Activated T-cell treated with anti-CD3 and anti-CD28 coated beads, Interleukin-2, amount 50 U/mL, for 48 hours (primary cell): ENCODE measurements around the gene EIF2S1.
"Not testable (repeated sequence)": the region's sequence is repeated elsewhere in the genome, so short reads cannot be mapped to it uniquely, and the experiment has no call there.

Experiments
- DNase-seq, 2 experiments: peaks; one replicate each; pipeline ENCODE4 v3.0.0-alpha.2; 2020

EIF2S1 gene

DNA sequence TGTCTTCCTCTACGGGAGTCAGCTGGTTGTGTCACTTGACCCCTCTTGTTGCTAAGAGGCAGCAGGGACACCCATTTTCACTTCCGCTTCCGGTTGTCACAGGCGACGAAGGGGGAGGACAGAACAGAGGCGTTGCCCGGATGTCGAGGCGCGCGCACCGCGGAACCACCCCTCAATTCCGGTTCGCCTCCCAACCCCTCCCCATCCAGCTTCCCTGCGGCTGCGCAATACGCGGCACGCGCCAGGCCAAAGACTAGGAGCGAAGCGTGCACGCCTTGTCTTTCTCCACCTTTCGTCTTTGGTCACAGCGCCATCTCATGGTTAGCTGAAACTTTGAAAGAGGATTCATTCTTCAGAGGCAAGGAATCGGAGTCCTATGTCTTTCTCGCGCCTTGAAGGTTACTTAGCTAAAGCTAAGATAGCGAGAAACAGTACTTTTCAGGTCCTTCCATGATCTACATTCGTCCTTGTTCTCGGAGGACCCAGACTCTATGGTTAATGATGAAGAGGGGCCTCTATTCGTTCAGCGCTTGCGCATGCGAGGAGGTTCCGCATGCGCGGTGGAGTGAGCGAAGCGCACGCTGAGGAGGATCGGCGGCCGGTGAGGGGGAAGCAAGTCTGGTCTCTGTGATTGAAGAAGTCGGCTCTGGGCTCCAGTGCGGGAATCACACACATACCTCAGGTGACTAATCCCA is at the start of gene EIF2S1, which contains the start of gene ATP6V1D:
Gene EIF2S1, plus strand, starts transcription at position 554 of the 695 bp plus-strand sequence. CDS start 4,440 bp downstream, outside the sequence.
Gene ATP6V1D, minus strand, starts transcription at position 30 of the 695 bp plus-strand sequence. CDS start 106 bp downstream, outside the sequence.
- peak; percentile 98 to 99 for DNase-seq

DNA sequence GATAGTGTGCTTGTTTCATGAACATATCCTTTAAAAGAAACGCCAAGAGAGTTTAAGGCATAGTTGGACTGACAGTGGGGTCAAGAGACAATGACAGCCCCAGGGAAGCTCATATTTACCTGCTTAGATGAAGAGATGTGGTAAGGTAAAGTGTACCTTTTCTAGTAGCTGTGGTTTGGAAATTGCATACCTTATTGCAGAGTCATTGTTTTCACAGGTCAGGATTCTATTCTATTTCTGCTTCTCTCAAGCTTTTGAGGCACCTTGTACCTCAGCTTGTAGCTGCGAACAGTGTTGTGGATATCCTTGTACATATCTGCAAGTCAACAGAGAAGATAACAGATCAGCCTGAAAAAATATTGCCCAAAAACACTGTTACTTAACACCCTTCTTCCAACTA is 48.3 kb upstream of the EIF2S1 start:
- no peak for DNase-seq

DNA sequence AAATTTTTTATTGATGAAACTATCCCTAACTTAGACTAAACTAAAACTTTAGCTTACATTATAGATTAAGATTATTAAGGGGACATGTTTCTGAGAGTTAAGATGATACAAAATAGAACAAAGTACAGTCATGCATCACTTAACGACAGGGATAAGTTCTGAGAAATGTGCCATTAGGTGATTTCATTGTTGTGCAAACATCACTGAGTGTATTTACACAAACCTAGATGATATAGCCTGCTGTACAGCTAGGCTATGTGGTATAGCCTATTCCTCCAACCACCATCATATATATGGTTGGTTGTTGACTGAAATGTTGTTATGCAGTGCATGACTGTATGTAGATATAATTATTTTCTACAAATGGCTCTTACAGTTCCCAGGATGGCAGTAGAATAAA is 47.0 kb upstream of the EIF2S1 start:
- no peak for DNase-seq

DNA sequence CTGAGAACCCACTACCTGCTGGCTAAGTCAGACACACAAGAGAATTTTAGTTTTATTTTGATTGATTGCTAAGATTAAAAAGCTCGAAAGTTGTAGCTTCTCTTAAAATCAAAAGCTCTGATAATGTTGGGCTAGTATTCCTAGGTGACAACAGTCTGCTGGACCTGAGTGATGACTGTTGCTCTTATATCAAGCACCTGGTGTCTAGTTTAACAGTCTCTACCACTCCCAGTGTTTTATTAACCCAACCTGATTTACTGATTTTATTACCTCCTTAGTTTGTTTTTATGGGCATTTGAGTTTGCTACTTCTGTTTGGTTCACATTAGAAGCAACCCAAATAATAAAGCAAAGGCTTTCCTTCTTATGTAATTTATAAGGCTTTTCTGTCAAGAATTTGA is 42.3 kb upstream of the EIF2S1 start:
- DNase-seq = no peak

DNA sequence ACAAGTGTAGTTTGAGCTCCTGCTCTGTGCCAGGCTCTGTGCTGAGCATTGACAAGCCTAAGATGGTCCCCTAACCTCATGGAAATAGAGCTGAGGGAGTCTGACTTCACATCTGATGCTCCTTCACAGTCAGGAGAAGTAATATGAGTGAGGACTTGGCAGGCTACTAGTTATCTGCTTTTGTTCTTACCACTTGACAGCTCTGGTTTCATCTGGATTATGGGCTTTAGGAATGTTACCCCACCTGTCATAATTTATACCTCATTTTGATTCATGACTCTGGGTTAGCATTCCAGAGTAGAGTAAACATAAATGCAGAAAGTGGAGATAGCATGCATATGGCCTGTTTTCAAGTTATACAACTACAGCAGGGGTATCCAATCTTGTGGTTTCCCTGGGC is 41.0 kb upstream of the EIF2S1 start:
- no peak for DNase-seq

DNA sequence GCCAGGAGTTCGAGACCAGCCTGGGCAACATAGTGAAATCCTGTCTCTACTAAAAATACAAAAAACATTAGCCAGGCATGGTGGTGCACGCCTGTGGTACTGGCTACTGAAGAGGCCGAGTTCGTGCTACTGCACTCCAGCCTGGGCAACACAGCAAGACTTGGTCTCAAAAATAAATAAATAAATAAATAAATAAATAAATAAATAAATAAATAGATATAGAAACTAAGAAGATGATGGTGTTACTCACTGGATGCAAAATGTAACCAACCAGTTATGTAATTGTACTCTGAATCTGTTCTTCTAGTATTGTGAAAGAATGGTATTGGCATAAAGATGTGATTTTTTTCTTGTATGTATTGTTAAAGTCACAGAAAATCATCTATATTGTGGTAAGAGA is 30.5 kb upstream of the EIF2S1 start:
- DNase-seq = not testable (repeated sequence)

DNA sequence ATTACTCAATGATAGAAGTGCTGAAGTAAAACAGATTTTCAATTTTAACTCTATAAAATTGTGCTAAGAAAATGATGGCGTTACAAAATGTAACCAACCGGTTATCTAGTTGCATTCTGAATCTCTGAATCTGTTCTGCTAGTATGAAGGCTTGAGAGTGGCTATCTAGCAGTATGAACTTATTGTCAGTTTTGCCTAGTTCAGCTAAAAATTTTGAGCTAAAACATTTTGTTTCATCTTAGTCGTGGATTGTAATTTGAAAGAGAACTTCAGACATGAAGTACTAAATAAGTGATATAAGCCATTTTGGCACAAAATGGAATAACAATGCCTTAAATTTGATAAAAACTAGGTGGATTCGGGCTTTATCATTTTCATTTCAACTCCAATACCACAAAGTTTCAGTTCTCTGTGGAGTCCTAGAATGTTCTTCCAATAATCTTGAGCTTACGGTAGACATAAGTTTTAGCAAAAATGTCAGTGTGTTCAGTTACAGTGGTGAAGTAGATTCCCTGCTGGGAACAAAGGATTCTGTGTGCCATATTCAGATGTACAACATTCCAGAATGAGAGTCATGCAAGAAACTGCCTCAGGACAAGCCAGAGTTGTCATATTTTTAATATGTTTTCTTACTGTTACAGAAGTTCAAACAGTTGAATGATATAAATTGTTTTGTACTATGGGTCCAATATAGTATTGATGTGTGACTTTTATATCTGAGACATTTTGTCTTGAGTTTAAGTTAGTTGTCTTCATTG is 28.6 kb upstream of the EIF2S1 start:
- DNase-seq = no peak

DNA sequence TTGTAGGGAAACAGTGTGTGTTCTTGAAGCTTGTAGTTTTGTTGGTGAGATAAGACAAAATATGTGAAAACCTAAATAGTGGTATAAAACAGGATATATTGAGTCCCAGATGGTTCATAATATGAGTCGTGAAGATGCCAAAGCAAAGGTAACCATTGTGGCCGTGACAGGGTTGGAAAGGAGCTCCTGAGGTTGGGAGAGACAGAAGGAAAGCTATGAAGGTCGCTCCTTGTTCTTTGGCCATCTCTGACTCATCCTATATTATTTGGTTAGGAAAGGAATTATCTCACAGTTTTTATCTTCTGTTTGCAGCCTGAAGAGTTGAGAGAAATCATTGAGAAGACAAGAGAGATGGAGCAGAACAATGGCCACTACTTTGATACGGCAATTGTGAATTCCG is 27.7 kb upstream of the EIF2S1 start:
- no peak for DNase-seq

DNA sequence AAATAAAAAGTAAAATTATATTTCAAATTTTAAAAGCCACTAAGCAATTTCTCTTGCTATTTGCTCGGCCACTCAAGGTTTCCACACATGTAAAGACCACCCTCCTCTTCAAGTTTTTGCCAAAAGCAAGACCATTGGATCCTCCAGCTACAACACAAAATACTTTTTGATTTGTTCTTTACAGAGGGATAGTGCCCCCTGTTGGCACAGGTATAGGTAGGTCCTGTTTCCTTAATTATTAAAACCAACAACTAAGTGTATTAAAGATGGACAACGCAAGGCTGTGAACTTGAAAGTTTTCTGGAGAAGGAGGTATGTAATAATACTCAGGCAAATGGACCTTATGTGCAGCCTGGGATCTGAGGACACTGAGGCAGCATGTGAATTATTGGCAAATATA is 24.3 kb upstream of the EIF2S1 start:
- DNase-seq = no peak

DNA sequence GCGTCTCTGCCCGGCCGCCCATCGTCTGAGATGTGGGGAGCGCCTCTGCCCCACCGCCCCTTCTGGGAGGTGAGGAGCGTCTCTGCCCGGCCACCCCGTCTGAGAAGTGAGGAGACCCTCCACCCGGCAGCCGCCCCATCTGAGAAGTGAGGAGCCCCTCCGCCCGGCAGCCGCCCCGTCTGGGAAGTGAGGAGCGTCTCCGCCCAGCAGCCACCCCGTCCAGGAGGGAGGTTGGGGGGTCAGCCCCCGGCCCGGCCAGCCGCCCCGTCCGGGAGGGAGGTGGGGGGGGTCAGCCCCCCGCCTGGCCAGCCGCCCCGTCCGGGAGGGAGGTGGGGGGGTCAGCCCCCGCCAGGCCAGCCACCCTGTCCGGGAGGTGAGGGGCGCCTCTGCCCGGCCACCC is 18.9 kb upstream of the EIF2S1 start:
- DNase-seq = not testable (repeated sequence)

DNA sequence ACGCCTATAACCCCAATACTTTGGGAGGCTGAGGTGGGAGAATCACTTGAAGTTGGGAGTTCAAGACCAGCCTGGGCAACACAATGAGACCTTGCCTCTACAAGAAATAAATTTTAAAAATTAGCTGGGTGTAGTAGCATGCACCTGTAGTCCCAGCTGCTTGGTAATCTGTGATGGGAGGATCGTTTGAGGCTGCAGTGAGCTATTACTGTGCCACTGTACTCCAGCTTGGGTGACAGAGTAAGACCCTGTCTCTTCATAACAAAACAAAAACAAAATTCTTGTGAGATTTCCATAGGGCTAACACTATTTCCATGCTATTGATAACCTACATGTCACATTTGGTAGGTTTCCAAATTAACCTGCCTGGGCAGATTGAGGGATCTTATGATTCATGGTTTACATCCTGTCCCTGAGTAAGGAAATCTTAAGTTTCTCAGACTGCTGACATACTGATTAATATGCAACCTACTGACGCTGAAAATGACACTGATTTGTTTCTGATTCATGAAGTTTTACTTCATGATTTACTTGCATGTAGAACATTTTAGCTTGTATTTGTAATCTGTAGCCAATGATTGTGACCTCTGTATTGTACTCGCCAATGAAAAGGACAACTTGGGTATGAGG is 16.4 kb upstream of the EIF2S1 start:
- DNase-seq = no peak

DNA sequence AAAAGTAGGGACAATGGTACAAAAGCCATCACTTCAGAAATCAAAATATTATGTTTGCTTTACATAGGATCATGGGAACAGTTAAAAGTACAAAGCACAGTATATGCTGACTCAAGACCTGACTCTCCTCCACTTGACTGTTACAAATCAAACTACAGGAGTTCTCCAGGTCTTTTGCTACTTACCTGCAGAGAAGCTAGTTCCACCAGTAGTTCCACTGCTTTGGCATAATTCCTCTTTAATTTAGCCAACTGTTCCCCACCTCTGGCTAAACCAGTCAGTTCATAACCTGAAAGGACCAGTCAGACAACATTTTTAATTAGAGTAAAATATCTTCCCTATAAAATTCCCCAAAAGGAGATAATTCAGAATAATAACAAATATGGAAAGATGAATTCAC is 14.5 kb upstream of the EIF2S1 start:
- no peak for DNase-seq

DNA sequence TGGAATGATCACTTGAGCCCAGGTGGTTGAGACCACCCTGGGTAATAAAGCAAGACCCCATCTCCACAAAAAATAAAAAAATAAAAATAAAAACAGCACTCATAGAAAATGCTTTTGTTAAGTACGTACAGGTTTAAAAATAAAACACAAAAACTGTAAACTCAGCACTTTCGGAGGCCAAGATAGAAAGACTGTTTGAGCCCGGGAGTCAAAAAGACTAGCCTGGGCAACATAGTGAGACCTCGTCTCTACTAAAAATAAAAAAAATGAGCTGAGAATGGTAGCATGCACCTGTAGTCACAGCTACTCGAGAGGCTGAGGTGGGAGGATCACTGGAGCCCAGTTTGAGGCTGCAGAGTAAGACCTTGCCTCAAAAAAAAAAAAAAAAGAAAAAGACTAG is 8.1 kb upstream of the EIF2S1 start:
- no peak for DNase-seq

DNA sequence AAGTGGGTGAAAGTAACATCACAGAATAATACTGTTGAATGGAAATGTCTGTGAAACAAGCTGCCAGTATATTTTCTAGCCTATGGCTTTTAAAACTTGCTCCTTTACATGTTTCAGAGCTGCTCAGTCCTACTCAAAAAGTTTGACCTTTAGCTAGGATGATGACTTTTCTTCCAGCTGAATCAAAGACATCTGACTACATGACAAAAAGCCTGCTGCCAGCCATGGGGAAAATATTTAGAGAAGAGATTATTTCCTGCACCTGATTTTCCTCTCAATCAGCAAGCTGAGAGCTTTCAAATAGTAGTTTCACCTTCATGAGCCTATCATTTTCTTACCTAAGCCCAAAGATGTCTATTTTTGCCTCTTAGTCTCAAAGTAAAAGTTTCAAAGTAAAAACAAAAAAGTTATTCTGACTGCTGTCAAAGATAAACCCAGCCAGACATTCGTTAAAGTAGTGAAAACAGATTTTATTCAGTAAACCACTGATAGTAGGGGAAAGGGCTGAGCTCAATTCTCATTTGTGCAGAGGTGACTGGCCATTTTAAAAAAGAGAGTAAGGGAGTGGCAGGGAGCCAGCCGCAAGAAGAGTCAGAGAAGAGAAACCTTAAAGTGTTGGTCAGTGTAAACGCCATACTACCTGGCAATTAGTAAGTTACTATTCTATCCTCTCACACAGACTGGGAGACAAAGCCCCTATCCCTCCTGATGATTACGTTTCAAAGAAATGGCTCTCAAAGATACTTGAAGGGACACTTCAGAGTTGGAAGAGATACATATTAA is 2.8 kb upstream of the EIF2S1 start:
- DNase-seq = no peak

DNA sequence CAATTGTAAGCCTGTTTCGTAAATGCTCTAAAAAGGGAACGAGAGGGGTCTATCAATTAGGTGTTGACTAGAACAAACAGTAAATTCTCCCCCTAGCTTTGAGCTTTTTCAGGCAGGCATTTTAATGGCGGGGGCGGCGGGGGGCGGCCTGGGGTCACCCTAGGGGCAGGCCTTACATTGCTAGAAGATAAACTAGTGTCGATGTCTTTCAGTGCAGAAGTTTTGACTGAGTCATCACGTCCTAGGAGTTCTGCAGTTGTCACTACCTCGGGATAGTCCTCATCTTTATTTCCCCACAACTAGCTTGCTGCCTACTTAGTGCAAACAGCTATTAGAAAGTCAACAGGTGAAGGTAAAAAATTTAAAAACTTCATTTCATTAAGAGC is 2.2 kb upstream of the EIF2S1 start:
- DNase-seq = no peak

DNA sequence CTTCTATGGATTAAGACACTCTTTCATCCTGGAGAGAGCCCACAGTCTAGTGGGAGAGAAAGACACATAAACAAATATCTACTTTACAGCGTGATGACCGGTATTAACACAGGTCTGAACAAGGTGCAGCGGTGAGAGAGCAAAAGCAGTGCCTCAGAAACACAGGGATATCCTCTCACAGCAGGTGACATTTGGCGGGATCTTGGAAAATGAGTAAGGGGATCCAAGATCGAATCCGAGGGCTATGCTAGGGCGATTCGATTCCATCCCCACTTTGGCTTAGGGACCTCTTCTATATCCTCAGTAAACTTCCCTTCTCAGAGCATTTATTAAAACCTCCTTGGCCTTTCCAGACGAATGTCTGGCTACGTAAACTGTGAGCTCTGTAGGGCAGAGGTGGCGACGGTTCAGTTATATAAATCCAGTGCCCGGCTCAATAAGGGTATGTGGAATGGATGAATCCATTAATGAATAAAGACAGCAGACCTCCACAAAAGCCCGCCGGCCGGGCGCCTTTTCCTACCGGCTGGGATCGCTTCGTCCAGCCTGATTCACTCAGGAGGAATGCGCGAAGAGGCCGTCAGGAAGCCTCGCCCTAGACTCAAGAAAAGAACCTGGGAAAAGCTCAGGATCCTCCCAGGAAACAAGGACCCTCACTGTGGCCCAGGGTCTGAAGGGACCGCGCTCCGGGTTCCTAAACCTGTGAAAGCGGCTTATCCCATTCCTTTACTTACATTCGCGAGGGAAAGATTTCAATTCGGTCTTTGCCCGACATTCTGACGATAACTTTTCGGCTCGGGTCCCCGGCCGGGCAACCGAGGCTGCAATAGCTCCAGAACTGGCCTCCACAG is 979 bp upstream of the EIF2S1 start:
- DNase-seq = no peak

DNA sequence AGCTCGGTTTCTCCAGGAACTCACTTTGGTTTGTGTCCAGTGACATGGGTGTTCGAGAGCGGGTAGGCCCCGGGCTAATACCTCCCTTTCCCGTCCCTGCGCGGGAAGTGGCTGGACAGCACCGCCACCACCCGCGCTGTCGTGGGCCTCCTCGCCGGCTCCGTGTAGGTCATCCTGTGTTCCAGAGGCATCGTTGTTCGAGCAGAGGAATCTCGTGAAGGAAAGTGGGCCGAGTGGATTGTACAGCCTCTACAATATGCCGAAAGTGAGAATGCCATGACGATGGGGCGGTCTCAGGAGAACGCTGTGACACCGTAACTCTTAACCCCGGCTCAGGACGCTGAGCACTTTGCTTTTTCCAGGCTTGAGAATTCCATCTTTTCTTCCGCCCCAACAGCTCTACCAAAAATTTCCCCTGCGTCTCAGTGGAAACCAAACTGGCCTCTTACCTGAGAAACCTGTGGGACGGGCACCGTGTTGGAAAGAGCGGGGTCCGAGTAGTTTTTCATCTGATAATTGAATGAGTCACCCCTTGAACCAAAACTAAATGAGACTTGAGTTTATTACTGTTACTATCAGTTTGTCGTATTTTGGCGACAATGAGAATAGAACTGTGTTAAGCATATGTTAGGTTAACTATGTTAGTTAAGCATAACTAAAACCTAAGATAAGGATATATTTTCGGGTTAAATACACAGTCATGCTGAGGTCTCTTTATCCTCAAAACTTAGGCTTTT is 510 bp downstream of the EIF2S1 start:
- DNase-seq = no peak

DNA sequence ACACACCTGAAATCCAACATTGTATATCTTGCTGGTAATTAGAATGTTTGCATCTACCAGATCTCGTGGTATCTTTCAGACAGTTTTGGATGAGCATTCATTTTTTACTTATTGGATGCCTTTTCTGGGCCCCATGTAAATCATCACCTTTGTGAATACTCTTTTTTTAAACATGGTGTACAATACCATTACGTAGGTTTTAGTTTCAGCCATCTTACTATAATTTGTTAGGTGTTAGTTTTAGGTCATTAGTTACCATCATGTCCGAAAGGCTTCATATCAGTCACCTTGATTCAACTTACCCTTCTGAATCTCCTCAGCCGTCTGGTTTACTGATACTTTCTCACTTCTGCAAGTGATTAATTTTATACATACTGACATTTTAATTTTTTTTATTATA is 5.3 kb downstream of the EIF2S1 start:
- no peak for DNase-seq

DNA sequence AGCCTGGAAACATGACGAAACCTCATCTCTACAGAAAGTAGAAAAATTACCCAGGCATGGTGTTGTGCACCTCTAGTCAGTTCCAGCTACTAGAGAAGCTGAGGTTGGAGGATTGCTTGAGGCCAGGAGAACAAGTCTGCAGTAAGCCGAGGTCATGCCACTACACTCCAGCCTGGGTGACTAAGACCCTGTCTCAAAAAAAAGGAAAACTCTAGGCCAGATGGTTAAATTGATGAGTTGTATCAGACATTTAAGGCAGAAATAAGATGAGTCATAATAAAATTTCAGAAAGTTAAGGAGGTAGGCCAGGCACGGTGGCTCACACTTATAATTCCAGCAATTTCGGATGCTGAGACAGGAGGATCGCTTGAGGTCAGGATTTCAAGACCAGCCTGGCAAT is 10.7 kb downstream of the EIF2S1 start:
- DNase-seq = no peak

DNA sequence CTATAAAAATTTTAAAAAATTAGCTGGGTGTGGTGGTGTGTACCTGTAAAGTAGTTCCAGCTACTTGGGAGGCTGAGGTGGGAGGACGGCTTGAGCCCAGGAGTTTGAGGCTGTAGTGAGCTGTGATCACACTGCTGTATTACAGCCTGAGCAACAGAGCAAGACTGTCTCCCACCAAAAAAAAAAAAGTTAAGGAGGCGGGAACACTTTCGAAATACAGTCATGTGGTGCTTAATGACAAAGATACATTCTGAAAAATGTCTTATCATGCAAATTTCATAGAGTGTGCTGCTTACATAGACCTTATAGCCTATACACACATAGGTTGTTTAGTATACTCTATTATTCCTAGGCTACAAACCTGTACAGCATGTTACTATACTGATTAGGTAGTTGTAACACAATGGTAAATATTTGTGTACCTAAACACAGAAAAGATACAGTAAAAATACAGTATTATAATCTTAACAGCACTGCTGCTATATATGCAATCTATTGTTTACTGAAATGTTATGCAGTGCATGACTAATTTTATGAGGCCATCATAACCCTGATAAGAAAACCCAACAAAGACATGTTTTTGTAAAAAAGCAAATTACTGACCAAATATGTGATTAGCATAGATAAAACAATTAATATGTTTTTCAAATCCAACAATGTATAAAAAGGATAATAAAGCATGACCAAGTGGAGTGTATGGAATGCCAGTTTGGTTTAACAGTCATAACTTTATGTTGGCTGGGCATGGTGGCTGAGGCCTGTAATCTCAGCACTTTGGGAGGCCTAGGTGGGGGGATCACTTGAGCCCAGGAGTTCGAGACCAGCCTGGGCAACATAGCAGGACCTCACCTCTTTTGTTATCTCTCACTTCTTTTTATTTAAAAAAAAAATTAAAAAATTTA is 11.4 kb downstream of the EIF2S1 start:
- no peak for DNase-seq
